ENCODE measurements around the gene DYDC2.

DNA sequence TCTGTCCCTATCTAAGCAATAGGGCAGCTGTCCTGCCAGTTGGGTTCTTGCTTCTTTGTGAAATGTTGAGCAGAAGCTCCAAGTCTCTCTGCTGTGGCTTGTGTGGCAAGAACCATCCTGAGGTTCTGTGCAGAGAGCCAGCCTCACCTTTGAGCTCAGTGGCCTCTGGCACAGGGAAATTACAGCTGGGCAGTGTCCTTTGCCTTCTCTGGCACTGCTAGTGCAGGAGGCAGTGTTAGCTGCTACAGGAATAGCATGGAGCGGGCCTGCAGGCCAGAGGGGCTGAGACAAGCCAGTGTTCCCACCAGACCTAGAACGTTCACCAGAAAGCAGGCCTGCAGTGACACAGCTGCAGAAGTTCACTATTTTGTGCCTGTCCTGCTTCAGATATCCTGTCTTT is 53.5 kb downstream of the DYDC2 start:
- TF ChIP-seq, protein P1, sequence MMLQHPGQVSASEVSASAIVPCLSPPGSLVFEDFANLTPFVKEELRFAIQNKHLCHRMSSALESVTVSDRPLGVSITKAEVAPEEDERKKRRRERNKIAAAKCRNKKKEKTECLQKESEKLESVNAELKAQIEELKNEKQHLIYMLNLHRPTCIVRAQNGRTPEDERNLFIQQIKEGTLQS (CRISPR knock-in tag; conservative IDR thresholded peaks at IDR 0.05), result no peak
- TF ChIP-seq GABPB1 (CRISPR knock-in tag; IDR thresholded peaks at IDR 0.05), result no peak
- TF ChIP-seq, protein P2, sequence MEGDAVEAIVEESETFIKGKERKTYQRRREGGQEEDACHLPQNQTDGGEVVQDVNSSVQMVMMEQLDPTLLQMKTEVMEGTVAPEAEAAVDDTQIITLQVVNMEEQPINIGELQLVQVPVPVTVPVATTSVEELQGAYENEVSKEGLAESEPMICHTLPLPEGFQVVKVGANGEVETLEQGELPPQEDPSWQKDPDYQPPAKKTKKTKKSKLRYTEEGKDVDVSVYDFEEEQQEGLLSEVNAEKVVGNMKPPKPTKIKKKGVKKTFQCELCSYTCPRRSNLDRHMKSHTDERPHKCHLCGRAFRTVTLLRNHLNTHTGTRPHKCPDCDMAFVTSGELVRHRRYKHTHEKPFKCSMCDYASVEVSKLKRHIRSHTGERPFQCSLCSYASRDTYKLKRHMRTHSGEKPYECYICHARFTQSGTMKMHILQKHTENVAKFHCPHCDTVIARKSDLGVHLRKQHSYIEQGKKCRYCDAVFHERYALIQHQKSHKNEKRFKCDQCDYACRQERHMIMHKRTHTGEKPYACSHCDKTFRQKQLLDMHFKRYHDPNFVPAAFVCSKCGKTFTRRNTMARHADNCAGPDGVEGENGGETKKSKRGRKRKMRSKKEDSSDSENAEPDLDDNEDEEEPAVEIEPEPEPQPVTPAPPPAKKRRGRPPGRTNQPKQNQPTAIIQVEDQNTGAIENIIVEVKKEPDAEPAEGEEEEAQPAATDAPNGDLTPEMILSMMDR (IDR thresholded peaks at IDR 0.05), result no peak
- no peak for TF ChIP-seq ZNF232 (CRISPR knock-in tag; IDR thresholded peaks at IDR 0.05)
